Measurements from ENCODE around the gene CANT1.

The CANT1 gene

DNA sequence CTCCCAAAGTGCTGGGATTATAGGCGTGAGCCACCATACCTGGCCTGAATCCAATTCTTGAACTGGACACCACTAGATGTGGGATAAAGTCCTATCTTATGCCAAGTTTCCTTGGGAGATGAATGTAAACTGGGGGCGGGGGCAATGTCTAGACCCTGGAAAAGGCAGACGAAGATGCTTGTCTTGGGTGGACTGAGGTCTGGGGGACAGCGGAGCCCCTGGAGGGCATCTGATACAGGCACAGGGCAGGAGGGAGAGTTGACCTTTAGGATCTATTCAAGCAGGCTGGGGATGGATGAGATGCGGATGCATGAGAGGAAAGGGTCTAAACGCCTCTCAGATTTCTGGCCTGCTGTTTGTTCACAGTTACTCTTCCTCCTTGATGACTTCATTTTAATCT is 26.1 kb upstream of the CANT1 start:
- Histone ChIP-seq H3K4me2 (ENCODE audit: low read length) (no peak overlapping the region), H3K27me3 (ENCODE audit: low read depth, low read length) (0 out of 2 replicates have a peak, but pooled peaks cover 3% of the 10 kb centered on the region), H3K9me3 (ENCODE audit: insufficient read depth, low read length) (no peaks in the 10 kb centered on the region), H2AFZ (ENCODE audit: low read depth, low read length) (no peak overlapping the region), H3K9ac (ENCODE audit: low read length) (no peak overlapping the region), H3K79me2 (ENCODE audit: low read length) (no peaks in the 10 kb centered on the region), H3K36me3 (replicated peaks; ENCODE audit: low read depth, low read length) (no peaks in the 10 kb centered on the region), H3K4me3 (ENCODE audit: low read length) (no peak overlapping the region), H3K27ac (ENCODE audit: low read length) (no peak overlapping the region), H4K20me1 (ENCODE audit: insufficient read depth, low read length) (no peaks in the 10 kb centered on the region), H3K4me1 (ENCODE audit: low read length) (no peaks in the 10 kb centered on the region)
- TF ChIP-seq EZH2phosphoT487 (IDR thresholded peaks at IDR 0.05; ENCODE audit: low read depth), result no peak
- TF ChIP-seq, protein P1, sequence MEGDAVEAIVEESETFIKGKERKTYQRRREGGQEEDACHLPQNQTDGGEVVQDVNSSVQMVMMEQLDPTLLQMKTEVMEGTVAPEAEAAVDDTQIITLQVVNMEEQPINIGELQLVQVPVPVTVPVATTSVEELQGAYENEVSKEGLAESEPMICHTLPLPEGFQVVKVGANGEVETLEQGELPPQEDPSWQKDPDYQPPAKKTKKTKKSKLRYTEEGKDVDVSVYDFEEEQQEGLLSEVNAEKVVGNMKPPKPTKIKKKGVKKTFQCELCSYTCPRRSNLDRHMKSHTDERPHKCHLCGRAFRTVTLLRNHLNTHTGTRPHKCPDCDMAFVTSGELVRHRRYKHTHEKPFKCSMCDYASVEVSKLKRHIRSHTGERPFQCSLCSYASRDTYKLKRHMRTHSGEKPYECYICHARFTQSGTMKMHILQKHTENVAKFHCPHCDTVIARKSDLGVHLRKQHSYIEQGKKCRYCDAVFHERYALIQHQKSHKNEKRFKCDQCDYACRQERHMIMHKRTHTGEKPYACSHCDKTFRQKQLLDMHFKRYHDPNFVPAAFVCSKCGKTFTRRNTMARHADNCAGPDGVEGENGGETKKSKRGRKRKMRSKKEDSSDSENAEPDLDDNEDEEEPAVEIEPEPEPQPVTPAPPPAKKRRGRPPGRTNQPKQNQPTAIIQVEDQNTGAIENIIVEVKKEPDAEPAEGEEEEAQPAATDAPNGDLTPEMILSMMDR (IDR thresholded peaks at IDR 0.05; ENCODE audit: low read depth, low read length), result no peak

DNA sequence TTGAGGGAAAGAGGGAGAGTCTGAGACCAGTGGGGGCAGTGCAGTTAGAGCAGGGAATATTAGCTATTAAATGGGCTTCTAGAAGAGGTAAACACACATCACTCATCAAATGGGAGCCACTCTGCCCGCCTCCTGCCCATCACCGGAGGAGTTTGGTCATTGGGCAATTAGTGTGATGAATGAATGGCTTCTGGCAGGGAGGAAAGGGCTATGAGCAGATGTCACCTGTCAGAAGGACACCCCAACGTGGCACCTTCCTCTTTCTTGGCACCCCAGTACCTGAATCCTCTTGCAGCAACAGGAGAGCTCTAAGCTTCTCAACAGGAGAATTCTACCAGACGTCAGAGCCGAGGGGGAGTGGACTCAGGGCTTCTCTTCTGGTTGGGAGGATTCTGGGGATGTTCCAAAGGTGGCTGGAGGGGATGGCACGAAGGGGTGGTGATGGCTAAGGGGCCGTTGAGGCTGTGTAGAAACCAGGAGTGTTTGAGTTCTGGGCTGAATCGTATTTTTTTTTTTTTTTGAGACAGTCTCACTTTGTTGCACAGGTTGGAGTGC is 25.4 kb upstream of the CANT1 start:
- no peak overlapping the region for H3K4me3 ChIP-seq (ENCODE audit: low read length)
- TF ChIP-seq, protein P1 (IDR thresholded peaks at IDR 0.05; ENCODE audit: low read depth, low read length), result no peak
- no peak for TF ChIP-seq EZH2phosphoT487 (IDR thresholded peaks at IDR 0.05; ENCODE audit: low read depth)
- H3K9me3 ChIP-seq (ENCODE audit: insufficient read depth, low read length), result no peaks in the 10 kb centered on the region
- no peak overlapping the region for H3K27ac ChIP-seq (ENCODE audit: low read length)
- H4K20me1 ChIP-seq (ENCODE audit: insufficient read depth, low read length), result no peaks in the 10 kb centered on the region
- no peak overlapping the region for H3K4me2 ChIP-seq (ENCODE audit: low read length)
- no peak overlapping the region for H3K9ac ChIP-seq (ENCODE audit: low read length)
- no peaks in the 10 kb centered on the region for H3K4me1 ChIP-seq (ENCODE audit: low read length)
- no peaks in the 10 kb centered on the region for H3K36me3 ChIP-seq (replicated peaks; ENCODE audit: low read depth, low read length)
- 0 out of 2 replicates have a peak, but pooled peaks cover 3% of the 10 kb centered on the region for H3K27me3 ChIP-seq (ENCODE audit: low read depth, low read length)
- no peaks in the 10 kb centered on the region for H3K79me2 ChIP-seq (ENCODE audit: low read length)
- no peak overlapping the region for H2AFZ ChIP-seq (ENCODE audit: low read depth, low read length)

DNA sequence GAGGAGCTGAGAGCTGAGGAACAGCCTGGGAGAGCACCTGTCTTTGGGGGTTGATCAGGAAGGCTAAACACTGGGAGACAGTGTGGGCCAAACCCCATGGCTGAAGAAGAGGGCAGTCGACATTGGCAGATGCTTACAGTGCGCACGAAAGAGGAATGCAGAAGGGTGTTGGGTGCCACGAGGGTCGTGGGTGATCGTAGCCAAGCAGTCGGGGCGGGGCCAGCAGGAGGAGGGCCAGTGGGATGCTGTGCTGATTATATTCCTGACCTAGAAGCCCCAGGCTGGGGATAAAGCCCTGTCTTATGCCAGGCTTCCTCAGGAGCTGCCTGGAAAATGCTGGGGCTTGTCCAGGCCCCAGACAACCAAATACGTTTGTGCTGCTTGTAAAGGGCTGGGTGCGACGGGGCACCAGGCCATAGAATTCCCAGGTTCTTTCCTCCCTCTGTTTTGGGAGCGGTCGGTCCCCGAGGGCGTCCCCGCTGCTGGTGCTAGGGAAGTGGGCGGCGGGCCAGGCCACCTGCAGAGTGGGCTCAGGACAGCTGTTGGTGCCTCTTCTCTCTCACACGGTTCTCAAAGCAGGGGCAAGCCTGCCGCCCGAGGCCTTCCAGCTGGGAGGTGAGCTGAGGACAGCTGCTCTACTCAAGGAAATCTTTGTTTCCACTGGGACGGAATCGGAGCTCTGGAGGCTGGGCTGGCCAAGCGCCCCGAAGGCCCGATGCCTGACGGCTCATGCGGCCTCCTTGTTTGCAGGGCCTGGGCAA is 24.4 kb upstream of the CANT1 start:
- H3K27ac ChIP-seq (ENCODE audit: low read length), result no peak overlapping the region
- 0 out of 2 replicates have a peak, but pooled peaks cover 3% of the 10 kb centered on the region for H3K27me3 ChIP-seq (ENCODE audit: low read depth, low read length)
- H3K9me3 ChIP-seq (ENCODE audit: insufficient read depth, low read length), result no peaks in the 10 kb centered on the region
- H3K4me2 ChIP-seq (ENCODE audit: low read length), result no peak overlapping the region
- H3K9ac ChIP-seq (ENCODE audit: low read length), result no peak overlapping the region
- no peaks in the 10 kb centered on the region for H3K4me1 ChIP-seq (ENCODE audit: low read length)
- no peaks in the 10 kb centered on the region for H4K20me1 ChIP-seq (ENCODE audit: insufficient read depth, low read length)
- TF ChIP-seq EZH2phosphoT487 (IDR thresholded peaks at IDR 0.05; ENCODE audit: low read depth), result no peak
- TF ChIP-seq, protein P1 (IDR thresholded peaks at IDR 0.05; ENCODE audit: low read depth, low read length), result no peak
- no peak overlapping the region for H3K4me3 ChIP-seq (ENCODE audit: low read length)
- H3K36me3 ChIP-seq (replicated peaks; ENCODE audit: low read depth, low read length), result no peaks in the 10 kb centered on the region
- no peak overlapping the region for H2AFZ ChIP-seq (ENCODE audit: low read depth, low read length)
- no peaks in the 10 kb centered on the region for H3K79me2 ChIP-seq (ENCODE audit: low read length)

DNA sequence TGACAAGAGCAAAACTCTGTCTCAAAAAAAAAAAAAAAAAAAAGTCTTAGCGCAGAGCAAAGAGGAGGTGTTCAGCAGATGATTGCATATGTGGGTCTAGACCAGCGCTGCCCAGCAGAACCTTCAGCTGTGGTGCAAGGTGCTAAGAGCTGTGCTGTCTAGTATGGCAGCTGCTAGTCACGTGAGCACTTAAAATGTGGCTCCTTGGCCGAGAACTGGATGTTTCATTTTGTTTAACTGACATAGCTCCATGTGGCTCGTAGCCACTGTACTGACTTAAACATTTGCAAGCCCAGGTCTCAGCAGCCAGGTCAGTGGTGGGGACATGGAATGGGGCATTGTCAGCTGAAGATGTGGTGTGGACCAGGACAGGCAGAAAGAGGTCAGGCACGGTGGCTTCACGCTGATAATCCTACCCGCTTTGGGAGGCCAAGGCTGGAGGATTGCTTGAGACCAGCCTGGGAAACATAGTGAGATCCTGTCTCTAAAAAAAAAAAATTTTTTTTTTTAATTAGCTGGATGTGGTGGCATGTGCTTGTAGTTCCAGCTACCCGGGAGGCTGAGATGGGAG is 23.6 kb upstream of the CANT1 start:
- Histone ChIP-seq H3K4me1 (ENCODE audit: low read length) (no peaks in the 10 kb centered on the region), H4K20me1 (ENCODE audit: insufficient read depth, low read length) (no peaks in the 10 kb centered on the region), H3K27ac (ENCODE audit: low read length) (no peak overlapping the region), H3K4me3 (ENCODE audit: low read length) (no peak overlapping the region), H3K9ac (ENCODE audit: low read length) (no peak overlapping the region), H3K27me3 (ENCODE audit: low read depth, low read length) (peaks cover 6% of the 10 kb centered on the region; the same call in 1 of the 2 replicates), H3K4me2 (ENCODE audit: low read length) (no peak overlapping the region), H2AFZ (ENCODE audit: low read depth, low read length) (no peak overlapping the region), H3K36me3 (replicated peaks; ENCODE audit: low read depth, low read length) (no peaks in the 10 kb centered on the region), H3K79me2 (ENCODE audit: low read length) (no peaks in the 10 kb centered on the region), H3K9me3 (ENCODE audit: insufficient read depth, low read length) (no peaks in the 10 kb centered on the region)
- no peak for TF ChIP-seq EZH2phosphoT487 (IDR thresholded peaks at IDR 0.05; ENCODE audit: low read depth)
- TF ChIP-seq, protein P1 (IDR thresholded peaks at IDR 0.05; ENCODE audit: low read depth, low read length), result no peak

All from OCI-LY3 (cell line).